Cortex of kidney (tissue), 1 donor: Measurements from ENCODE around the gene MYF5.
"Not testable (repeated sequence)": the region's sequence is repeated elsewhere in the genome, so short reads cannot be mapped to it uniquely, and the experiment has no call there.

Source experiments
- DNase-seq: peaks from one replicate; lab custom pipeline; 2025; lab: John Stamatoyannopoulos, UW

MYF5 gene

GRCh38 chr12:80716696-80717469 lies at the start of gene MYF5:
Gene MYF5, plus strand, starts transcription at chr12:80716912. Its CDS starts 152 bp downstream, at chr12:80717064.
- DNase-seq, result no peak

GRCh38 chr12:80670214-80670613 lies 46.5 kb upstream of the MYF5 start:
- DNase-seq, result no peak

GRCh38 chr12:80676042-80676636 lies 40.6 kb upstream of the MYF5 start:
- DNase-seq, result not testable (repeated sequence)

- no peak for DNase-seq
Measured at GRCh38 chr12:80676856-80677255, 39.9 kb upstream of the MYF5 start.

- no peak for DNase-seq
Measured at GRCh38 chr12:80677994-80678393, 38.7 kb upstream of the MYF5 start.

- DNase-seq, result no peak
Measured at GRCh38 chr12:80679346-80680131, 37.2 kb upstream of the MYF5 start.

- no peak for DNase-seq
Measured at GRCh38 chr12:80681287-80681686, 35.4 kb upstream of the MYF5 start.

GRCh38 chr12:80681786-80682185 lies 34.9 kb upstream of the MYF5 start:
- DNase-seq, result no peak

- DNase-seq, result no peak
Measured at GRCh38 chr12:80684077-80684495, 32.6 kb upstream of the MYF5 start.

- no peak for DNase-seq
Measured at GRCh38 chr12:80690090-80690489, 26.6 kb upstream of the MYF5 start.

- no peak for DNase-seq
Measured at GRCh38 chr12:80690513-80690912, 26.2 kb upstream of the MYF5 start.

GRCh38 chr12:80692114-80692513 lies 24.6 kb upstream of the MYF5 start:
- no peak for DNase-seq

GRCh38 chr12:80697270-80697887 lies 19.3 kb upstream of the MYF5 start:
- no peak for DNase-seq

- DNase-seq, result no peak
Measured at GRCh38 chr12:80698256-80698655, 18.5 kb upstream of the MYF5 start.

GRCh38 chr12:80698847-80699542 lies 17.7 kb upstream of the MYF5 start:
- no peak for DNase-seq

GRCh38 chr12:80700327-80700726 lies 16.4 kb upstream of the MYF5 start:
- no peak for DNase-seq

- no peak for DNase-seq
Measured at GRCh38 chr12:80701388-80701787, 15.3 kb upstream of the MYF5 start.

- no peak for DNase-seq
Measured at GRCh38 chr12:80702889-80703805, 13.6 kb upstream of the MYF5 start.

GRCh38 chr12:80704420-80704819 lies 12.3 kb upstream of the MYF5 start:
- DNase-seq, result no peak

GRCh38 chr12:80707126-80707829 lies 9.4 kb upstream of the MYF5 start, which contains the start of gene MYF6:
Gene MYF6, plus strand, starts transcription at chr12:80707634. Its CDS starts 86 bp downstream, at chr12:80707720.
- DNase-seq, result no peak
